Measurements from ENCODE around the gene EYS.
A peak's percentile ranks its signal among the peaks of the same experiment; 100 is the strongest.
"Not testable (repeated sequence)": the region's sequence is repeated elsewhere in the genome, so short reads cannot be mapped to it uniquely, and the experiment has no call there.

The EYS gene

DNA sequence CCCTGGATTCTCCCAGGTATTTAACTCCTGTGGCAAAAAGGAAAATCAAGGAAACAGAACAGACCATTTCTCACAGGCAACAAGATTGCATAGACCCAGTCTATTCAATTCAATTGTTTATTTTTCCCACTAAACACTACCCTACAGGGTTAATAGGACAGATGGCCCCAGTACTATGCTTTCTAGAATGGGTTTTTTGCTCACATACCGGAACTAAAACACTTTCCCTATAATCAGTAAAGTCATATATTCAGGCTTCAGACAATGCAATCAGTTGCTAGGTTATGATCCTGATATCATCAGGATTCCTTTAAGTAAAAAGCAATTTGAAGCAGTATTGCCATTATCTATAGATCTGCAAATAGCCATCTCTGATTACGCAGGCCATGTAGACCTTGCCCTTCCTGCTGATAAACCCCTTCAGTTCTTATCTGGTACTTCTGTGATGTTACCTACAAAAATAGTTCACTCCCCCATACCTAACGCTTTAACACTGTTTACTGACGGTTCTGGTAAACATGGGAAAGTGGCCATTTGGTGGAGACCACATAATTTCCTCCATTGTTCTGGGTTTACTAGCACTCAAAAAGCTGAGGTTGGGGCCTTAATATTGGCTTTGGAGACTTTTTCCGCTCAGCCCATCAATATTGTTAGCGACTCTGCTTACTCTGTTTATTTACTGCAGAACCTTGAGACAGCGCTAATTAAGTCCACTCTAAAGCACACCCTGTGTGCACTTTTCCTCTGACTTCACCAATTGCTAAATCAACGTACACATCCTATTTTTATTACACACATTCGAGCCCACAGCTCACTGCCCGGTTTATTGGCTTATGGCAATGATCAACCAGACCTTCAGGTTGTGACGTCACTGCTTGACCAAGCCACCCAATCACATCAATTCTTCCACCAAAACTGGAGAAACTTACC lies 1405.5 kb downstream of the EYS start:
- DNase-seq (ENCODE audit: low spot score), result no peak

DNA sequence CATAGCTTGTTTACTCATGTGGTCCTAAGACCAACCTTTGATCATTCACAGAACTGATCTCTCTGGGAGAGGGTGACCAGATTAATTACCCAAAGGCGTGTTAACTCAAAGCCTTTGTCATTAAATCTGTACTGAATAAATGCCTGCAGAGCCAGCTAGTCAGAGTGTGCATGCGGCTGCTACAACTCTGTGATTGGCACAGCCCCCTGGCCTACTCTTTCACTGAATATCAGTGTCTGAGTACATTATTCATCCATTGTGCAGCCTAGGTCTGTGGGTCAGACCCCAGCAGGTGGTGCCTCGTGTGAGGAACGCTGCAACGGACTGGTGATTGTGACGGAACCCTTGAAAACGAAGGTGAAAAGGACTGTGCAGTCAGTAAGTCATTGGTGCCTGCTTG lies 1407.8 kb downstream of the EYS start:
- DNase-seq (ENCODE audit: low spot score), result no peak

DNA sequence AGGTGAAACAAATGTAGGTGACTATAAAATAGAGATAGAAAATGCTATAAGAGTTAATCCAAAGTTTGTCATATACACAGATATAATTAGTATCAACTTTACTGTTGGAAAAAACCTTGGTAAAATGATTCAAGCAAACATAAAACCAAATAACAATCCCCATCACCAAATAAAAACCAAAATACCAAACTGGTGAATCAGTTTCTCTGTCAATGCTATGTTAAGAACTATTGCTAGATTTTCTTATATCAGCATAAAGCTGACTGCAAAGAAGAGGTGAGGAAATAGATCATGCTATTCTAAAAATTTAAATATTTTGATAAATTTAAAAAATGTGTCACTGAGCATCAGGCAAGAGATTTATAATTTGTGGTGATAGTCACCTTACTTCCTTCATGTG lies 1413.0 kb downstream of the EYS start:
- no peak for DNase-seq (ENCODE audit: low spot score)

DNA sequence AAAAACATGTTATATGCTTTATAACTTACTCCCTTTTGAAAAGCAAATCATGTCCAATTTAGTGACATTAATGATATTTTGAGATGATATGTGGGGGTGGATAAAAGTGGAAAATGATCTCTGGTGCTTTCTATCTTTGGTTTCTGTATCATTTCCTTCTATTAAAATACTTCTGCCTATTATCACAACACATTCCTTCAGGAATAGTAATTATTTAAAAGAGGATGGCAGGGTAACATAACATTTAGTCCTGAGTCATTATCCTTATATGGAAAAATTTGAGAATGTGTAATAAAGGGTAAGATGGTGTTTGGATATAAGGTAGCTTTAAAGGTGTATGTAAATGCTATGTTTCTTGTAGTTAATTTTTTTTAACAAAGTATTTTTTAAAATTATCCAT lies 1413.7 kb downstream of the EYS start:
- DNase-seq (ENCODE audit: low spot score), result no peak

DNA sequence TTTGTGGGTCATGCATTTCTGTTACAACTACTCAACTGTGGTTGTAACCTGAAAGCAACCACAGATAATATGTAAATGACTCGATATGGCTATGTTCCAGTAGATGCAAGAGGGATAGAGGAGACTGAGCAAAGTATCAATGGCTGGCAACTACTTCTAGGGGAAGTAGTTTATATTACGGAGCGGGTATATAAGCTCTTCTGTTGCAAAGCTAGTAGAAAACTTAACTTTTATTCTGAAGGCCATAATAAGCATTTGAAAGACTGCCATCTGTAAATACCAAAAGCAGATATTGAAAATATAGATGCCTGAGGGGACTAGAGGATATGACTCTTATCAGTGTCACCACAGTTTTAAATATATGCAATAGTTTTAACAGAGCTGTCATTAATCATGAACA lies 1416.2 kb downstream of the EYS start:
- DNase-seq (ENCODE audit: low spot score), result peak; percentile 55

DNA sequence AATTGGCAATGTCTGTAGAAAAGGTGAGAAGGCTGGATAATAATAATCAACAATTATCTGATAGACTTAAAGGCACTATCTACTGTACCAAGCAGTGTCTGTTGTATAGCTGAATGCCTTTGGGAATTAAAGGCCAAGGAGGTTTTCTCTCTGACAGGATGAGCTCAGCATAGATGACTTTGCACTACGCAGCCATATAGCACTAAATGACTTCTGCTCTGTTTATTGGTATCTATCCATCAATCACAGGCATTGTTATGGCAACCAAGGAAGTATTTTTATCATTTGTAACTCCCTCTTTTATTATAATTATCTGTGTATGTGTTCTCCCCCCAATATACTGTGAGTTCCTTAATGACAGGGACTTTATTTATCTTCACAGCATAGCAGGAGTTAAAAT lies 1417.1 kb downstream of the EYS start:
- no peak for DNase-seq (ENCODE audit: low spot score)

DNA sequence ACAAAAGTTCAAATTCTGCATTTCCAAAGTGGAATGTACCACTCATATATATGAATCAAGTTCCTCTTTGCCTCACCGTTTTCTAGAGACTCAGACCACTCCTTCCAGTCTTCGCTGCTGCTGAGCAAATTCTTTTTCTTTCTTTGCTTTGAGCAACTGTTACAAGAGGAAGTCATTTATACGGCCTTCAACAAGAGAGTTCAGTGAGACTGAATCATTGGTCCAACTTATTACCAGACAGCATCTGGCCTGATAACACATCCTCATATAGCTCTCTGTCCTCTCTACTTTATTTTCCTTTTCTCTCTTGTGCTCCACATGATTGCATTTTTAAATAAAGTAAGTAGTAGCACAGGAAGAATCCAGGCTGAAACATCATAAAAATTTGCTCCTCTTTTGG lies 1418.7 kb downstream of the EYS start:
- no peak for DNase-seq (ENCODE audit: low spot score)

DNA sequence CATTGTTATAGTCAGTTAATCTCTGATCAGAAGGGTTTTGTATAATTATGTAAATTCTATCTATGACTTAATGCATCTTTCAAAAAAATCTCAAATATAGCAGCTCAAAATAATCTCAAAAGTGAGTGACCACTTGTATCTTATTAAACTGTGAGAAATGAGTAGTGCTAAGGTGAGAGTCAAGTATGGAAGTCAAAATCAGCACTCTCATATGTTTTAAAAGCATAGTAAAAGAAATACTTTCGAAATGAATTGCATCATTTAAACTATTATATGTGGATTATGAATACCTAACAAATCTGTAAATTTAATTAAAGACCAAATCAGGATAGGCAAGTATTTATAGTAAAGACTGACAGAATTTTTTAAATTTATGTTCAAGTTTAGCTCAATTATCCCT lies 1425.9 kb downstream of the EYS start:
- DNase-seq (ENCODE audit: low spot score), result no peak

DNA sequence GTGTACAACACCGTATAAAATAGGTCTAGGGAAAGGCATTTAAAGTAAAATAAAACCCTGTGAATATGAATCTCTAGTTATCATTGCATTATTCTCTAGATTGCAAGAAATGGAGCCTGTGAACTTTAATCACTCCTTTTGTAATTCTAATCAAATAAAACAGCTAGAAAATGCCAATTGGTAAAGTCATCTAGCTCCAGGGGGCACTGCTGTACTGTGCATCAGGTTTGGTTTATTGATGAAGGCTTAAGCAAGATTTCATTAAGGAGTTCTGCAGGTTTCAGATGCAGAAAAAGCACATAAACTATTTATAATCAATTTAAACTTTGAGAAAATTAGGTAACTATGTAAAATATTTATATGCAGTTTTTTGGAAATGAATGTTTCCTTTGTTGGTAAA lies 1426.5 kb downstream of the EYS start:
- peak; percentile 33 for DNase-seq (ENCODE audit: low spot score)

DNA sequence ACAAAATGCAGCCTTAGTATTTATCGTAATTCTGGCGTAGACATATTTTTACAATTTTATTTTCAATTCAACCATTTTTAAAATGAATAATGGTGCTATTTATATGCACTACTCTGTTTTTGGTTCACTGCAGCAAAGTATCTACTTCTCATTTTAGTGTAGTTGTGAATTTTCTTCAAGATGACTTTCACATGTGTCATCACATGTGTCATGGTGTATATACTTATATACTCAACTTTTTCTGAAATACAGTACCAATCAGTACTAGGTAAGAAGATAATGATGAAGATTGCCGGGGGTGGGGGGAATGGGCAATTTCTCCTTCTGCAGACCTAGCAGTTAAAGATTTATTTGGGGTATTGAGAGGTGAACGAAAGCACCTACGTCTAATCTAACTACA lies 1436.9 kb downstream of the EYS start:
- no peak for DNase-seq (ENCODE audit: low spot score)

DNA sequence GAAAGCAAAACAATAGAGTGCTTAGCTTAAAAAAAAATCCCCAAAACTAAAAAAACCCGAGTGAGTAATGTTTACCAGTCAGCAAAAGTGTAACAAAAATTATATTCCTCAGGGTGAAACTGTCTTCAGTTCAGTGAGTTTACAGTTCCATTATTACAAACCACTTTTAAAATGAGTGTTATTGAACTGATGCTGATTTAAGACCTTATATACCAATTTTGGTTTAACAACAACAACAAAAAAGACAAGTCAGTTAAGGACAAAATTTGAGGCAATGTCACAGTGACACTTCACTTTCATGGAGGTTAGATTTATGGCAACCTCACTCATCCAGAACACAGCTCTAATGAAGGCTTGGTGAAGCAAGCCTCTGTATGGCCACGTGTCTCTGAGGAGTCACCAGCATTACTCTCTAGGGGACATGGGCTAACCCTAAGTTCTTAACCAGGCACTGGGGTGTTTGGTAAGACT lies 1440.6 kb downstream of the EYS start:
- DNase-seq (ENCODE audit: low spot score), result no peak

DNA sequence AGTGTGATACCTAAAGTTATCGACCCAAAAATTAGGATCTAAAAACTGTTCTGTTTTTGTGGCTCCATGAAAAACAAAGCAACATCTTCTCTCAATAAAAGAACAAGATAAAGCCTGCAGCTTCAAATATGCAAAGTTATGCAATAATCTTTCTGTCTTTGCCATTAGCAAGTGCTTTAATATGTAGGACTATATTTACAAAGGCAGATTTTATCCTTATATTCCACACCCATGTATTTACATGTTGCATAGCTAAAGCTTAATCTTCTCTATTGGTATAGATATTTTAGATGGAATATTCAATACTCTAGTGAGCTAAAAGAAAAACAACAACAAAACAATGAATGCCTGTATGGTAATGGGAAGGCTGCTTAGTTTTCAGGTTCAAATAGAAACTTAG lies 1443.2 kb downstream of the EYS start:
- DNase-seq (ENCODE audit: low spot score), result no peak

DNA sequence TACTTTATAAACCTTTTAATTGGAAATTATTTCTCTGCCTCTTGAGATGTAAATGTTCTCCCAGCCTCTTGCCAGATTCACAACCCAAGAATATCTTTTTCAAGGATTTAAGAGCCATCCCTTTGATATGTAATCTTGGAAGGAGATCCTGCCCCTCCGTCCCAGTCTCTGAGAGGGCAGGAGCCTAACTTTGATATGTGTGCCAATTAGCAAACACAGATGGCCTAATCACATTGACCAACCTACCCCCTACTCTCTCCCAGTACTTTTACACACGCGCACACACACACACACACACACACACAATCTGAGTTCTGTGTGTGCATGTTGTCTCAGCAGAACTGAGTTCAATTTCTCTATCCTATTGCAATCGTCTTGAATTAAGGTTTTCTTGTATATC lies 1447.7 kb downstream of the EYS start:
- no peak for DNase-seq (ENCODE audit: low spot score)

DNA sequence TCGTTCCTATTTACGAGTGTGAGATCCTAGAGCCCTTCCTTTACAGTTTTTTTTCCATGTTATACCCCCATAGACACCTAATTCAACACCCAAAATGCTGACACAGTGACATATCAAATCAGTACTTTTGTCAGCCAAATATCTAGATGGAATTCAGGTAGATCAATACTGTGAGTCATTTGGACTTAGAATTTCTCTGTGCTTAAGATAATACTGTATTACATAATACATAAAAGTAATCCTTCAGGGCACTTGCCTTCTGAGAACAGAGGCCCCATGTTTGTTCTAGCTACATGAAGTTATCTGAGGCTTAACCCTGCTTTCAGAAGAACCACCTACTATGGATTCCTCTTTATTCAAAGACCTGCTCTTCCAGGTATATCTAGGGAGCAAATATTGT lies 1448.3 kb downstream of the EYS start:
- no peak for DNase-seq (ENCODE audit: low spot score)

DNA sequence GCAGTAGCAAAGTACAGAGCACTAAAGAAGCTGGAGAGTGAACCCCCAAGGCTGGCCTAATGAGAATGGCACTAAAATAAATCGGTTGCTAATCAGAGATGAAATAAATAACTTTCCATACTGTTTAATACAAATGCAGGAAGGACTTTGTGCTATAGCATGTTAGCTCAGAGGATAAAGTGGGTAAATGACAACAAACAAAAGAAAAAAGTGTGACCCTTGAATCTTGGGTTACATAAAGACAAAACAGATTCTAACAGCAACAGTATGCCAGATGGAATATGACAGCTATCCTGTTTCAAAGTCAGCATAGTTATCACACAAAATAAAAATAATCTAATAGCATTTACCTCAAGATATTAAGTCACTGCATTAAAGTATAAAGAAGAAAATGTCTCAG lies 1448.7 kb downstream of the EYS start:
- no peak for DNase-seq (ENCODE audit: low spot score)

DNA sequence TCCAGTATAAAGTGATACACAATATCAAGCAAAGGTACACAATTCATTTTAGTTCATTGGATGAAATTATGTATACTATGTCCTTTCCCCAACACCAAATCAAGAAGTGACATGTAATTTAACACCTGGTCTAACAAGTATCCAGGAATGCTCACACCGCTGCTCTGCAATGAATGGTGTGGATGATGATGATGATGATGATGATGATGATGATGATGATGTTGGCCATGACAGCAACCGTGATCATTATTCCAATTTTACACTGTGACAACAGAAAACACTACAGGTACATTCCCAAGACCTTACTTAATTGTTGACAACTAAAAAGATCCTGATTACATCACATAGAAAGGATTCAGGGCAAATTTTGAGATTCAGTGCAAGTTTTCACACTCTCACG lies 1449.4 kb downstream of the EYS start:
- DNase-seq (ENCODE audit: low spot score), result no peak

DNA sequence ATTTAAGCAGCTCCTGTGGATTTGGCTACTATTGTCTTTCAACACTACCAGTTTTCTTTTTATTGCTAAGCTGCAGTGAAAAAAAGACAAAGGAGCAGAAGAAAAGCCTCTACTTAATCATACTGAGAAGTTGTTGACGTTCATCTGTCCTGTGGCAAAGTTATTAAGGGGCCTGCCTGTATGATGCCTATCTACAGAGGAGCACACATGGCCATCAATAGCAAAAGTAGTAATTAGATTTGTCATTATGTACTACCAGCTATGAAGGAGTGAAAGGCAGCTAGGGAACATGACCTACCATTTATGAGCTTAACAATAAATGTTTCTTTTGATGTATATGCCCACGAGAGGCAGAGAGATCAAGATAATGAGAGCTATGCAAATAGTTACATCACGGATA lies 1450.5 kb downstream of the EYS start:
- DNase-seq (ENCODE audit: low spot score), result no peak

DNA sequence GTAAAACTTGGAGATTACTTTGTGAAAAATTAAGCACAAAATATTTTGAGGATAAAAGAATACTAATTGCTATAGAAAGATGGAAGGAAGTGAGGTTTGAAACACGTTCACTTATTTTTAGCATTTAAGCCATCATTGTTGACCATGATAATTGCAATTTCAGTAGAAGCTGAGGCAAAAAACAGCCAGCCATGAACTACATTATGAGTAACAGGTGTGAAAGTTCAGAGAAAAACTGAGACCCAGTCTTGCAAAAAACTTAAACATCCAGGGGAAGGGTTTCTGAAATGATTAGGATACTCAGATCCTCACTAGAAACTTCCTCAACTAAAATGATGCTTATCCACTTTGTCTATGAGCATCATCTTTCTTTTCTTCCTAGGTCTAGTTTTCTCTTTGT lies 1452.0 kb downstream of the EYS start:
- DNase-seq (ENCODE audit: low spot score), result no peak

DNA sequence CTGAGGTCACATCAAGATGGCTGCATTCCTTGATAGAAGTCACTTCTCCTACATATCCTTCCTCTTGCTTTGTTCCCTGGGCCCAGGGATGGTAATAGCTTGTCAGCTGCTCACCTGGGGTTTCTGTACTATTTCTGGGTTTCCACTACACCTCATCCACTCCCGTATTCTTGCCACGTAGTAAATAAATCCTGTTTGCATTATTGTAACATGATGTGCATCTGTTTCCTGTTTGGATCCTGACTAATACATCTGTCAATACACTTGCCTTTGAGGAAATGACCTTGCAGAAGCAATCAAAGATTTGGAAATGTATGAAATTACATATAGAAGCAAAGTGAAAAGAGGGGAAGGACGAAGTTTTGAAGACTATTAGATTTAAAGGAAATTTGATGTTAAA lies 1452.5 kb downstream of the EYS start:
- no peak for DNase-seq (ENCODE audit: low spot score)

DNA sequence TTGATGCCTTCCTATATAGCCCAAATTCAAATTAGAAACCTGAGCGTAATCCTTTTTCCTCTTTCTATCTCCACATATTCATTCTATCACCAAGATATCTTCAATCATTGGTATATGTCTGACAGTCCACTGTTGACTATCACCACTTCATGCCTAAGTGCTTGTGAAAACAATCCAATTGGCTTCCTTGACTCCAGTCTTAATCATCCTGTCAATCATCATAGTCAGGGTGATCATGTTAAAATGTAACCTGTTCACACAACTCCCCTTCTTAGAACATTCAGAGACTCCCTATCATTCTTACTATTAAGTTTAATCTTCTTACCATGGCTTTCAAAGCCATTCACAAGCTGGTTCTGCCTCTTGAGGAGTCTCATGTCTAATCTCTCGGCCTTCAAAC lies 1454.8 kb downstream of the EYS start:
- no peak for DNase-seq (ENCODE audit: low spot score)

DNA sequence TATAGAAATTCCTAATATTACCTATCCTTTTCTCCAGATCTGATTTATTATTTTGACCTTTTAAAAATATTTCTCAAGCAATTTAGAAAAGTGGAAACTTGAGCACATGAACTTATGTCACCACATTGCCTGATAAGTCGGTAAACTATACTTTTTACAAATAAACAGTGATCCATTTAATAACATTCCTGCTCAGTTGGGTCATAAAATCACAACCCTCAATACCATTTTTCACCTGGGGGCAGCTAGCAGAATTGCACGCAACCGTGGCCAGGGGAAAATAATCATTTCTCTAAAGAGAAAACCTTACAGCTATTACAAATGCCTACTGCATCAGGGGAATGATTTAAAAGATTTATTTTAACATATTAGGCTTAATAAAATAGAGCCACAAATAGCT lies 1456.9 kb downstream of the EYS start:
- no peak for DNase-seq (ENCODE audit: low spot score)

DNA sequence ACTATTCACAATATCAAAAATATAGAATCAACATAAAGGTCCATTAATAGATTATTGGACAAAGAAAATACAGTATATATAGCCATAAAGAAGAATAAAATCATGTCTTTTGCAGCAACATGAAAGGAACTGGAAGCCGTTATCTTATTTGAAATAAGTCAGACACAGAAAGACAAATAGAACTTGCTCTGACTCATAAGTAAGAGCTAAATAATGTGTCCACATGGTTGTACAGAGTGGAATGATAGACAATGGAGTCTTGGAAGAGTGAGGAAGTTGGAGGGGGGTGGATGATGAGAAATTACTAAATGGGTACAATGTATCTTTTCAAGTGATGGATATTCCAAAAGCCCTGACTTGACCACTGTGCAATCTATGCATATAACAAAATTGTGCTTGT lies 1457.9 kb downstream of the EYS start:
- DNase-seq (ENCODE audit: low spot score), result peak; percentile 6

DNA sequence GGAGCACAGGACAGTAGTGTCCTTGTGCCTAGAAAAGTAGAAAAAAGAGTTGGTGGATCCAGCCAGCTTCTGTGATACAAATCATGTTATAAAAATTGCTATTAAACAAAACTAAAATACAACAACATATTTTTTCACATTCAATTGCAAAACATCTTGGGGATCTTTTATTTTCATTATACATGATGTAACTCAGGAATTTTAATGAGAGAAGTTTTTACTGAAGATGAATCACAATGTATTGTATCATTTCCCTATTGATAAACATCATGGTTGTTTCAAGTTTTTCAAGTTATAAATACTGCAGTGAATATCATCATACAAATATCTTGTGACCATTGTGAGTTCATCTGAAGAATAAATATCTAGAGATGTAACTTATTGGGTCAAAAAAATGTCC lies 1463.4 kb downstream of the EYS start:
- DNase-seq (ENCODE audit: low spot score), result no peak

DNA sequence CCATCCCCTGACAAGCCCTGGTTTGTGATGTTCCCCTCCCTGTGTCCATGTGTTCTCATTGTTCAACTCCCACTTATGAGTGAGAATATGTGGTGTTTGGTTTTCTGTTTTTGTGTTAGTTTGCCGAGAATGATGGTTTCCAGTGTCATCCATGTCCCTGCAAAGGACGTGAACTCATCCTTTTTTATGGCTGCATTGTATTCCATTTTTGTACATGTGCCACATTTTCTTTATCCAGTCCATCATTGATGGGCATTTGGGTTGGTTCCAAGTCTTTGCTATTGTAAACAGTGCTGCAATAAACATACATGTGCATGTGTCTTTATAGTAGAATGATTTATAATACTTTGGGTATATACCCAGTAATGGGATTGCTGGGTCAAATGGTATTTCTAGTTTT lies 1468.1 kb downstream of the EYS start:
- not testable (repeated sequence) for DNase-seq (ENCODE audit: low spot score)

All from COLO829 (cell line).